ENCODE data around the gene MAP2K5.

The MAP2K5 gene

DNA sequence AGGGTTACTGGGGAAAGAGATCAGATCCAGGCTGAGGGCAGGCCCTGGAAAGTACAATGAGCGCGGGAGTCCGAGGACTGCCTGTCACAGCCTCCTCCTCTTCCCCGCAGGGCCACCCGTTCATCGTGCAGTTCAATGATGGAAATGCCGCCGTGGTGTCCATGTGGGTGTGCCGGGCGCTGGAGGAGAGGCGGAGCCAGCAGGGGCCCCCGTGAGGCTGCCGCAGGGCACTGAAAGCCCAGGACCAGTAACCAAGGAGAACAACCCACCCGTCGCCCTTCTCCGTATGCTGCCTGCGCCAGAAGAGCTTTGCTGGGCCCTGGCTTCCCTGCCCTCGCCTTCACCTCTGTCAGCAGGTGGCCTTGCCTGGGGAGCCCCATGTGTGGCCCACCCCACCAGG is 264.0 kb downstream of the MAP2K5 start:
- no peak for DNase-seq (ENCODE audit: low read depth in 2 of 2)

DNA sequence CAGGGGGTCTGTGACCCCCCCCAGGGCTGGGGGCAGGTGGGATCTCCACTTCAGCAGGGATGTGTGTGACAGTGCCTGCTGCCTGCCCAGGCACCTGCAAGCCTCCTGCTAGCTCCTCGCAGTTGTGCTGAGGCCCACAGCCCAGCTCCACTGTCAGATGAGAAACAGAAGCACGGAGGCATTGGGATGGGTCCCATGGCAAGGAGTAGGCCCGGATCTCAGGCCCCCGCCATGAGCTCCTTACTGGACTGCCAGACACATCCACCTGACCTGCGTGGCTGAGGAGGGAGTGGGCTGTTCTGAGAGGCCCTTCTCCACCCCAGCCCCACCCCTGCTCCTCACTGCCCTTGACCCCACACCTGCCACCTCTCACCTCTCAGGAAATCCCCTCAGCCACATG is 264.6 kb downstream of the MAP2K5 start:
- no peak for DNase-seq (ENCODE audit: low read depth in 2 of 2)

DNA sequence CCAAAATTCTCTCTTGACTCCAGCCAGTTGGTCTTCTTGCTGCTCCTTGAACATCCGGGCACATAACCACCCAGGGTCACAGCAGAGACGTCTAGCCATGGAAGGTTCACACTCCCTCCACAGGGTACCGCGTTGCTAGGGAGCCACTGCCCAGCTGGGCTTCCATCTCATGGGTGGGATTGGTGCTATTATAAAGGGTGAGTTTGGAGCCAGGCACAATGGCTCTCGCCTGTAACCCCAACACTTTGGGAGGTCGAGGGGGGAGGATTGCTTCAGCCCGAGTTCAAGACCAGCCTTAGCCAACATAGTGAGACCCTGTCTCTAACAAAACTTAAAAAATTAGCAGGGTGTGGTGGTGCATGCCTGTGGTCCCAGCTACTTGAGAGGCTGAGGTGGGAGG is 265.3 kb downstream of the MAP2K5 start:
- DNase-seq (ENCODE audit: low read depth in 2 of 2): no peak

DNA sequence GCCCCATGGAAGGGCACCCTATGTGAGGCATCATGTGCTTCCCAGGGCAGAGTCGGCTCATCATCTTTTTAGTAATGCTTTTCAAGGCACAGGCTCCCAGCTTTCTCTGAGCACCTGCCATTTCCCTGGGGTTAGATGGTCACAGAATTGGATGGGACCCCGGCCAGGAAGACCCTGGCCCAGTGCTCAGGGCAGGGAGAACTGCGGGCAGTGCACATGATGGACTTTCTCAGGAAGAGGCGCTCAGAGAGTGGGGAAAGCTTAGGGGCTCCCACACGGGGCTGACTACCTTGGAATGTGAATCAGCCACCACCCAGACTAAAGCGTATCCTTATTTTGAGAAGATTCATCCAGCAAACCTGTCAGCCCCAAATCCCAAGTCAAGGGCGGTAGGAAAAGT is 266.3 kb downstream of the MAP2K5 start:
- DNase-seq (ENCODE audit: low read depth in 2 of 2): no peak

DNA sequence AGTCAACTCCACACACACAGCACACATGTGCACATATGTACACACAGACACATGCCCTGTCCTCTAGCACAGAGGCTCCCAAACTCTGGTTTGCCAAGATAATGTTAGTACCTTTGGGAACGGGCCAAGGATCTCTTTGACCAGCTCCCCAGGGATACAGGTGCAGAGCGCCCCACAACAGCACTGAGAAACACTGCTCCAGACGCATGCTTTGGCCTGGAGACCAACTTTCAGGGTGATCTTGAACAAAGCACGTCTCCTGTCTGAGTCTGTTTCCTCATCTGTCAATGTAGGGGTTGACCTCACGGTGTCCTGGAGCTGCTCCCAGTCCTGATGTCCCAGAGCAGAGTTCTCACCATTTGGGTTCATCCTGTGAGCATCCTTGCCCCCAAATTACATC is 266.9 kb downstream of the MAP2K5 start:
- no peak for DNase-seq (ENCODE audit: low read depth in 2 of 2)

DNA sequence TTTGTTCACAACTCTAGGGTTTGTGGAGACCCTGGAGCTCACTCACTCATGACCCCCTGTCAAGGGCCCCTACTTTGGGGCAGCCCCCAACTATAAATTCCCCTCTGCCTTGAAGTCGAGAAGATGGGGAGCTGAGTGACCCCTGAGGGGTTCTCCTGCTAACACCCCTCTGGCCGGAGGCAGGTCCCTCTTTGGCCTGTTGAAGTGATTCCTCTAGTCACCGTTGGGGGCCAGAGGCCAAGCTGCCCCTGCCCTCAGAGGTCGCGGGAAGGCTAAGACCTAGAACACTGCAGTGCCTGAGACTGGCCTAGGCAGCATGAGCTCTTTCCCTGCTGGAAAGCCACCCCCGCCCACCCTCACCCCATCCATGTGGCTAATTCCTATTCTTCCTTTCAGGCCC is 267.4 kb downstream of the MAP2K5 start:
- DNase-seq (ENCODE audit: low read depth in 2 of 2): no peak

DNA sequence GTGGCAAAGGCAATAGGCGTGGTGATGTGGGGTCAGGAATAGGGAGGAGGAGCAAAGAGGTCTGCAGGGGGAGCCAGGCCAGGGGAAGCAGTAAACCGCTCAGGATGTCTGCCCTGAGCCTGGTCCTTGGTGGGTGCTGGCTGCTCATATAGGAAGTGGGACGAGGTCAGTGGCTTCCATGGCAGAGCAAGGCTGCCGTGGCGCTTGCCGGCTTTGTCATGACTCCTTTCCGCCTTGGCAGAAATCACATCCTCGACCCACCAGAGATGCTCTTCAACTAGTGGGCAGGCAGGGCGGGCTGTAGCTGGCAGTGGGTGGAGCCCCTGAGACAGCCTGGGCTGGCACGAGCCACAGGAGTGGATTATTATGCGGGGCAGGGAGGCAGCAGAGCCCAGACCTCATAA is 269.7 kb downstream of the MAP2K5 start:
- no peak for DNase-seq (ENCODE audit: low read depth in 2 of 2)

DNA sequence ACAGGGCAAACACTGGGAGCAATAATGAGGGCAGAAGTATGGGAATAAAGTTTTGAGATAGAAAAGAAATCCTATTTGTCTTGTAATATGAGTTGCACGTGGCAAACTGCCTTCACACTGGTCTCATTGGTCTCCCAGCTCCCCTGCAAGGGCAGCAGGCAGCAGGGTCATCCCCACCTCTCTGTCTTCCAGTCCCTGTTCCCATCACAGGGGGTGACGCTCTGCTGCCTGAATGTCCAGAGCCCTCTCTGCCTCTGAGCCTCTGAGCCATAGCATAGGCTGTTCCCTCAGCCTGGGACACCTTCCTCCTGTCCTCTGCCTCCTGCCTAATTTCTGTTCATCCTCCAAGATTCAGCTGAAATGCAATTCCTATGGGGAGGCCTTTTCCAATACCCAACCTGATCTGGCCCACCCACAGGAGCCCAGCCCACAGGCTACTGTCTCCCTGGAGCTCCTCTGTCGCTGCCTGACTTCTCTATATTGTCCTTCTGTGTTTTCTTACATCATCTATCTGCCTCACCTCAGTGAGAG is 270.7 kb downstream of the MAP2K5 start:
- DNase-seq (ENCODE audit: low read depth in 2 of 2): no peak

DNA sequence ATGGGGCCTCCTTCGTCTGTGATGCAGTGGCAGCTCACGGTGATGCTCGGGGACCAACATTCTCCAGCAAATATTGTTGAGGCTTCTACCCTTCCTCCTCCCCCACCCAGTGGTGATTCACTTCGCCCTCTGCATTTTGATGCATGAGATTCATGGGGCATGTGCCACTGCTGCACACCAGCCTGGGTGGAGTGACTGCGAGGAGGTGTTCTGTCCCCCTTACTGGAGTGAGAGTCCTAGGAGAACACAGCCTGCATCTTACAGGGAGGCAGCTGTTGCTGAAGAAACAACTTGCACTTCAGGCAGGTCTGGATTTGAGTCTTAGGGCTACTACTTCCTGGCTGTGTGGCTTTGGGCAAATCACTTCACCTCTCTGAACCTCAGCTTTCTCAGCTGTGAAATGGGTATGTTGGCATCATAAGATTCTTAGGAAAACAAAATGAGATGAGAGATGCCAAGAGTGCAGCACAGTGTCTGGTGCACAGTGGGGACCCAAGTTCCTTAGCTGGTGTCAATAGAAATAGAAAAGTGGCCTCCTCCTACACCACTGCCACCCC is 272.6 kb downstream of the MAP2K5 start:
- no peak for DNase-seq (ENCODE audit: low read depth in 2 of 2)

DNA sequence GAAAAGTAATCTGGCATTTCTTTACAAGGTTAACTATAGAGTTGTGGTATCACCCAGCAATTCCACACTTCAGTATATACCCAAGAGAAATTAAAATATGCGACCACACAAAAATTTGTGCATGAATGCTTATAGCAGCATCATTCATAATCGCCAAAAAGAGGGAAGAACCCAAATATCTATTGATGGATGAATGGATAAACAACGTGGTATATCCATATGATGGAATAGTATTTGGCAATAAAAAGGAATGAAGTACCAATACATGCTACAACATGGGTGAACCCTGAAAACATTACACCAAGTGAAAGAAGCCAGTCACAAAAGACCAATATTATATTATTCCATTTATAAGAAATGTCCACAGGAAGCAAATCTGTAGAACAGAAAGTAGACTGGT is 274.2 kb downstream of the MAP2K5 start:
- no peak for DNase-seq (ENCODE audit: low read depth in 2 of 2)

DNA sequence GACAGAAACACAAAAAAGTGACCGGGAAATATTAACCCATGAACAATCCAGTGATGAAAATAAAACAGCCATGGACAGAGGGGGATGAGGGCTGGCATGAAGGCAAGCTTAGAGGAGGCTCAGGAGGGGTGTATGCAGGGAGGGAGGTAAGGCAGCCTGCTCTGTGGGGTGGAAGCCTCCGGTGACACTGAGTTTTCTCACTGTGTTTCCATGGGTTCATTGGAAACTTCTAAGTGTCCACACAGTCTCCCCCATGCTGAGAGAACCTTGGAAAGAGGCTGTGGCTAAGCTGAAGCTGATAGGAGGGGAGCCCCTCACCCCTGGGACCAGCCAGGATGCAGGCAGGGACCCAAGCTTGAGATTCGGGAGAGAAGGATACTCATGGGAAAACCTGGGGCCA is 276.0 kb downstream of the MAP2K5 start:
- no peak for DNase-seq (ENCODE audit: low read depth in 2 of 2)

DNA sequence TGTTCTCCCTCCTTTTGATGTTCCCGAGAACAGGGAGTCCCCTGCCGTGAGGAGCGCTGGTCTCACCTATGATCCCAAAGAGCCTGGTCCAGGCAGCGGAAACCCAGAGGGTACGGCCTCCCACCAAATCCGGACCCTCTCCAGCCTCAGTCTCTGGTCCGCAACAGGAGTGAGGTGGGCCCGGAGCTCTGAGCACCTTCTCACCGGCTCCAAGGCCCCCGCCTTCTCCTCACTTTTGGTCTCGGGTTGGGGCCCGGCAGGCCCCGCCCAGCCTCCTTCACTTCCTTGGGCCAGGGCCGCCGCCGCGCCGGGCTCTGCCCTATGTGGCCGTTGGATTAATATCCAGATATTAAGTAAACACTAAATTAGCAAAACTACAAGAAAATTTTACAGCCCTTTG is 277.1 kb downstream of the MAP2K5 start:
- DNase-seq (ENCODE audit: low read depth in 2 of 2): no peak

DNA sequence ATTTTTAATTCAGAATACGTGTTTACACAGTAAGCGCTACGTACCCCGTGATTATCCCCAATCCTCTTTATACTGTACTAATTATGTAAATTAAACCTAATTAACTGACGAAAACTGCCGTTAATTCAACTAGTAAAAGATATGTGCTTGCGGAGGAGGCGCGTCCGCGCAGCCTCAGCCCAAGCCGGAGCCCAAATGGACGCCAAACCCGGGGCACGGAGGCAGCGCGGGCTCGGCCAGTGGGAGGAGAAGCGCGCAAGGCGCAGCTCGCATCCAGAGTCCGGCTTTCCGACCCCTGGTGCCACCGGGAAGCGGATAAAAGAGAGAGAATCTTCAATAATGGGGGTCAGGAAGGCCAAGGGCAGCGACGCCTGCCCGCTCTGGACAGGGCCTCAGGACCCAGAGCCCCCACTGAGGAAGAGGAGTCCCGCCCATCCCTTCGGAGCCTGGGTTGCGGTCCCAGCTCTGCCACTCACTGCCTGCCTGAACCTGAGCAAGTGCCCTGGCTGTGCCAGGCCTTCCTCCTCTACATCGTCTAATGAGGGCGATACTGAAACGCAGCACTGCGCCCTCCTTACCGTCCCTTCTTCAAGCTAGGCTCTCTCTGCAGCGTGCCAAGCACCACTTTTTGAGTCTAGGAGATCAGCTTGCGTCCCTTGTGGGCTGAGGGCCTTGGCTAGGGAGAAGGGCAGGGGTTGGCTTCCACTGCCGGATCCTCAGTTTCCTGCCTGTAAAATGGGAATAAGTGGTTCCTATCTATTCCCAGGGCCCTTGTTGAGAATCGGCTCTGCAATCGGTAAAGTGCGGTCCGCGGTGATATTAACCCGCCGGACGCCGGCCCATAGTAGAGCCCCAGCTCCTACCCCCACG is 277.9 kb downstream of the MAP2K5 start:
- no peak for DNase-seq (ENCODE audit: low read depth in 2 of 2)

DNA sequence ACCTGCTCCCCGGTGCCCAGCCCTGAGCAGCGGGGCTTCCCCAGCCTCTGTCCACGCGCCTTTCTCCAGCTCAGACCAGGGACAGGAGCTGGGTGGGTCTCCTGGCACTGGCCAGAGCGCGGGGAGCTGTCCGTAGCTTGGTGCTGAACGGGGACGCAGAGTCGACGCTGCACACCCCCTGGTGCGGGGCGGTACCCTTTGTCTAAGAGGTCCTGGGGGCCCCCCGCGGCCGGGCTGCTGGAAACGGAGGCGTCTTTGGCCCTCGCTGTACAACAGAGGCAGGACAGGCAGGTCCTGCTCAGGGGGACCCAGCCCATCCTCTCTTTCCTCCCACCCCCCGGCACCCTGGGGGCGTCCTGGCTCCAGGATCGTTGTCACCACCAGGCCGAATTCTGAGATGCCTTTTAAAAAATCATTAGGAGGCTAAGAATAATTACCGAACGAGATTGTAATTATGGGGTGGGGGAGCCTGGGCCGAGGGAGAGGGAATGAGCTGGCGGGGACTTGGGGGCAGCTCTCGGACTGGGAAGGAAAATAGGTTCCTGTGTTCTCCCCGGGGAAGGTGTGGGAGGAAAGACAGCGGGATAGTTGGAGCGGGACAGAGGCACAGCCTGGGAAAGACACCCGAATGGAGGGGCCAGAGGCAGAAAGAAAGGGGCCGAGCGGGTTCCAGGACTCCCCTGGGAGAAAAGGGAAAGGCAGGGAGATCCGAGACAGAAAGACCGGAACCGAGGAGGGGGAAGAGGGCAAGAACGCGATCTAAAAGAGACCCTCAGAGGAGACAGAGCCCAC is 278.7 kb downstream of the MAP2K5 start:
- no peak for DNase-seq (ENCODE audit: low read depth in 2 of 2)

DNA sequence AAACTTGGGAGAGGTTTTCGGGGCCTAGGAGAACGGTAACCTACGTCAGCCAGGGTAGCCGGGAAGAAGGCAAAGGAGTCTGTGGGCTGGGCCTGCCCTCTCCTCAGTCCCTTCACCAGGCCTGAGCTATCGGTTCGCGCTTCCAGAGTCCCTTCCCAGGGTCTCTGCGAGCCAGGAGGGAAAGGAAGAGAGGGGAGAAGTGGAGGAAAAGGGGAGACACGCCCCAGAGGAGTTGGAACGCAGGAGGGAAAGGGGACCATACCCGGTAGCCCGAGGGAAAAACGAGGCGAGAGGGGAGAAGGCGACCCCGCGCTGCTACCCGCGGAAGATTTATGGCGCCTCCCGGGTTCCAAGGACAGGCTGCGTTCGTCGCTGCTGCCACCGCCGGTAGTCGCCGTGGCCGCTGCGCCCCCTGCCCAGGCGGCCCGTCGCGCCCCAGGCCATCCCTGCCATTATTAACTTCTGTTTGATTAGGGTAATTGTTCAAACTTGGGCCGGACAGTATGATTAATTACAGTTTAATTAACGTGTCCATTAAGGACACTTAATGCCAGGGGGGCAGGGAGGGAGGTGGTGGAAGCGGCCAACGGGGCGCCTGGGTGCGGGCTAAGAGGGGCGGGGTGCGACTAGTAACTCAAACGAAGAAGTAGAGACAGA is 279.4 kb downstream of the MAP2K5 start:
- DNase-seq (ENCODE audit: low read depth in 2 of 2): no peak

DNA sequence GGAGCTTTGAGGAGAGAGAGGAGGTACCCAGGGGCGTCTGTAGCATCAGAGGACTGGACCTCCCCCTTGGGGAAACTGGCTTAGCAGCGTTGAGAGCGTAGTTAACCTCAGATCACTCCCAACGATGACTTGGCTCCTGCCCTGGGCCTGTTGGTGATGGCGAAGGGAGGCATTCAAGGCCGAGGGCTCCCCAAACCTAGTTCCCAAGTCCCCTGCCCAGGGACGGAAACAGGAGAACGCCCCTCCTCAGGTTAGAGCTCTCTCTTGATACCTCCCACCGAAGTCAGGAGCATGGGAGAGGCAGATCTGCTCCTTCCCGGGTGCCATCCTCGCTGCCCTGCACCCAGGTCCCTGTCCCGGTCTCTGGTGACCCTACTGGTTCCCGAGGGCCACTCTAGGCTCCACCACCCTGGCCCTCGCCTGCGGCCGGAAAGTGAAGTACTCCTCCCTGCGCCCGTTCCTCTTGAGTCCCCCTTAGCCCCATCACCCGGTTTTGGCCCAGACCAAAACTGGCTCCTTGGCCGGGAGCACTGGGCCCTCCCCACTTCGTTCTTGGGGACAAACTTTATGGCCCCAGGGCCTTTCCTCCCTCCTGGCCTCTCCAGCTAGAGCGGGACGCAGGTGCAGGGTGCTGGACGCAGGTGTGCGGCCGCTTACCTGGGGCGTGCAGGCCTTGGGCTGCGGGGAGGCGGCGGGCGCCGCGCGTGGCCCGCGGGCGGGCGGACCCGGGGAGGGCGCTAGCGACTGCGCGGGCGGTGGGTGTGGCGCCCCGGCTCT is 280.2 kb downstream of the MAP2K5 start:
- DNase-seq (ENCODE audit: low read depth in 2 of 2): no peak

DNA sequence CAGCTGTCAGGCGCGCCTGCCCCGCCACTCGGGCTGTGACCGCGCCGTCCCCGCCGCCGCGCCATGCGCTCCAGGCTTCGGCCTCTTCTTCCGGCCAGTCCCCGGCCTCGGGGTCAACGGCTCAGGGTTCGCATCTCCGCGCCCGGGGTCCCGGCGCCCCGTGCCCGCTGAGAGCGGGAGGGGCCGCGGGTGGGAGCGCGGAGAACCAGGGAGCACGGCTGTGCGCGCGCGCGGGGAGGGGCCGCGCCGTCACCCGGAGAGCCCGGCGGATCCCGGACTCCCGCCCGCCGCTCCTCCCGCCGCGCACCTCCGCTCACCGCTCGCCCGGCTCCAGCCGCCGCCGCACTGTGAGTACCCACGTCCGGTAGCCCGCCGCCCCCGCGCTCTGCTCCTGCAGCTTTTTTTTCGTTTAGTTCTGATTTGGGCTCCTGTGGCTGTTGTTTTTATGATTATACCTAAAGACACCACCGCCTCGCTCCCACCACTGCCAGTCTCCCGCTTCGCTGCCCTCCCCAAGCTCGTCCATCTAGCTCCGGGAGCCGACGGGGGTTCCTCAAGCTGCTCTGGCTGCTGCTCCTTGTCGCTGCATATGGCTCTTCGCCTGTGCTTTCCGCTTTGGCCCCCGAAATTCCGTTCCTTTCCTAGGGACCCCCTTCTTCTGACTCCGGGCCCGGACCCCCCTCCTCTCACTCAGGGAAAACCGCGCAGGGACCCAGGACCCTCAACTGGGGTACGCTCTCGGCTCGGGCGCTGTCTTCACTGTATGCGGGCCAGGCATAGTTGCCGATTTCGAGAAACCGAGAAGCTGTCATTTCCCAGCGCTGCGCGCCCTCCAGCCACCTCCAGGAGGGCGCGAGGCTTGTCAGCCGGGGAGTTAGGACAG is 281.1 kb downstream of the MAP2K5 start:
- no peak for DNase-seq (ENCODE audit: low read depth in 2 of 2)

DNA sequence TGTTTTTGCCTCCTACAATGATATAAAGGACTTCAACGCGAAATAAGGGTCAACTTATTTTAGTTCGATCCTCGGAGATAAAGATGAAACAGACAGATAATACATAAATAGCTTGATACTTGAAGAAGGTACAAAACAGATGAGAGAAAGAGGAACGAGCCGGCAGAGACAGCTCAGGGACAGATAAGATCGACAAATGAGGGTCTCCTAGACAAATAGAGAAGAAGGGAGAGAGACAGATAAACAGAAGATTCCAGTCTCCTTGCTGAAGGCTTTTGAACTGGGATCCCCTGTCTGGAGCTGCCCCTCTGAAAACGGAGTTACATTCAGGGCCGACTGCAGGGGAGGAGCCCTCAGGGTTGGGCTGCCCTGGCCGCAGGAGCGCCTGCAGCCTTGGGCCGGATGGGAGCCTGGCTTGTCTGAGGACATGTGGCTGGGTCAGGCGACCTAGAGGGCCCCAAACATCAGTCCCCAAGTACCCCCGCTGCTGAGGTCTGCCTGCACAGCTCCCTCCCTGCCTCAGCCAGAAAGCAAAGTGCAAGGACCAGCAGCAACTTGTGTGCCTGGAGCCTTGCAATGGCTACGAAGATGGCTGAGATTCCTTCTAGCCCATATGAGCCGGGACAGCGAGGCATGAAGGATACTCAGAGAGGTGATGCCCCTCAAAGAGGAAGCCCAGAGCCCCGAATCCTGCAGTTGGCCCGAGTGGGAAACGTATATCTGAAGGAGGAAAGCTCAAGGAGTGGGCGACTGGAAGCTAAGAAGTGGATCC is 281.9 kb downstream of the MAP2K5 start:
- no peak for DNase-seq (ENCODE audit: low read depth in 2 of 2)

Data from activated CD8-positive, alpha-beta memory T cell treated with anti-CD3 and anti-CD28 coated beads for 4 hours (primary cell).